RPMI7951 (cell line): Measurements from ENCODE around the gene DMD. TPM values are rescaled to one million over a fixed set of nuclear protein-coding genes. Genes with fewer than 3 reads are reported as not detected.
"Not testable (repeated sequence)": the region's sequence is repeated elsewhere in the genome, so short reads cannot be mapped to it uniquely, and the experiment has no call there.

Source experiments
- DNase-seq: peaks from one replicate; pipeline ENCODE4 v3.0.0-alpha.2; 2012; ENCODE audit warnings: low read depth
- total RNA-seq: library from RNA; depleted of rRNA; stranded (reverse); fragments of >200 nt; shearing (Covaris generic); gene quantifications from 2 replicates; pipeline ENCODE4 v1.2.3, GENCODE V29; 2014; rRNA removed

The DMD gene
- total RNA-seq, result 2.0 and 2.1 TPM in 2 replicates

DNA sequence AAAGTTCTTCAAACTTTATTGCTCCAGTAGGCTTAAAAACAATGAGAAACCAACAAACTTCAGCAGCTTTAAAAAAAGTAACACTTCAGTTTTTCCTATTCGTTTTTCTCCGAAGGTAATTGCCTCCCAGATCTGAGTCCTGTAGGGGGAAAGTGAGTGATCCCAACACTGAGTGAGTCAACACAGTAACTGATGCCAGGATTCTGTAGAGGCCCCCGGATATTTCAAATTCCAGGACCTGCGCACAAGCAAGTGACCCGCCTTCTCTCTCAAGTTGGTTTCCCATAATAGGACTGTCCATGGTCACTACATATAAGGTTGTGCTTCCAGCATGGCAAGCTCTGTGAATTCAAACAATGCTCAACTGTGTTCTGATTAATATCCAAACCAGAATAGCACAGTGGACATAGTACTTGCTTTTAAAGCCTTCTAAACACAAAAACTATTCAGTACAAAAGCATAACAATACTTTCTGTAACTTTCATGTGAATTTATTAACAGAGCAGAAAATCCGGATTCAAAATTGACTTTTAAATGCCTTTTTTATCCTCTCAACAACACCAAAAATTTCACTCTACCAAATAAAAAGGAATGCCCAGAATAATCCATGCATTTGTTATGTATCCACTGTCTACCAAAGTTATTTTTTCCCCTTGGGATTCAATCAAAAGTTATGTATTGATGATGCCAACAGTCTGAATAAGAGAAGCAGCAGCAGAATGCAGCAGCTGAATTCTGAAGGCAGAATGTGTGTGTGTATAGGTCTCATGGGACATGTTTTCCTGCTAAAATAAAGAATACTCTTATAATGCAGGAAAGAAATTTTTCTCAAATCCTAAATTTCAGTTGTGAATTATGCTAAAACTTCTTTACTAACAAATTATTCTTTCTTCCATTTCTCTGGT, at the start of gene DMD:
DMD (minus strand) TSS at position 194 of the 905 bp plus-strand sequence. CDS start 237 bp downstream, outside the sequence.
- DNase-seq, result peak; percentile 88

DNA sequence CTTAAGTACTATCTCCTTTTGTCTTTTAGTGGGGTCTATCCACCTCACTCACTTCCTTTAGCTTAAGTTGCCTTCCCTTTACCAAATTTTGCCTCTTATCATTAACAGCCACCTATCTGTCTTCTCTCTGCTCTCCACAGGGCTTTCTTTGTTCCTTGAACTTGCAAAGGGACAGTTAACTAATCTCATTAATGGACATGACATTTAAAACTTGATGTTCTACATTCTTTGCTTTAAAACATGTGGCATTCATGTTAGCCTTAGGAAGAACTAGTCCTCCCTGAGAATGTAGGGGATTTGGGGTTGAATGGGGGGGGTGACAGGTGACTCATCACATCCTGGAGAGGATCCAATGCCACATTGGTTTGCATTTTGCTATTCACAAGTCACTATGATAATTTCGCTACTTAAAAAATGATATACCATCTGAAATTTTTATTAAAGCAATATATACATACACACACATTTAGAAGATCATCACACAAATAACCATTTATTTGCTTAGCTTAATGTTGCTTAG, 41.0 kb upstream of the DMD start:
- peak; percentile 3 for DNase-seq

DNA sequence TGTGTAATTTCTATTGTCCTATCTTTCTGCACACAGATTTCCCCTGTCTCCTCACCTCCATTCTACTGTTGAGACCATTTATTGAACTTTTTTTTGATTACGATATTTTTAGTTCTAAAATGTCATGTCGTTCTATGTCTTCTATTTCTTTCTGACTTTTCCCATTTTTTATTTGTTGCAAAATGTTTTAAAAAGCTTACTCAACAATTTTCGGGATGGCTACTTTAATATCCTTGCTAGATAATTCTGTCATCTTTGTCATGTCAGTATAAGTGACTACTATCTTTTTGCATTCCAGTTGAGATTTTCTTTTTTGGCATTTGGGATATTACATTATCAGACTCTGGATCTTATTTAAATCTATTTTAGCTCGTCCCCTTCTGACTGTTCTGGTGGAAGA, 7.5 kb upstream of the DMD start:
- DNase-seq, result no peak

DNA sequence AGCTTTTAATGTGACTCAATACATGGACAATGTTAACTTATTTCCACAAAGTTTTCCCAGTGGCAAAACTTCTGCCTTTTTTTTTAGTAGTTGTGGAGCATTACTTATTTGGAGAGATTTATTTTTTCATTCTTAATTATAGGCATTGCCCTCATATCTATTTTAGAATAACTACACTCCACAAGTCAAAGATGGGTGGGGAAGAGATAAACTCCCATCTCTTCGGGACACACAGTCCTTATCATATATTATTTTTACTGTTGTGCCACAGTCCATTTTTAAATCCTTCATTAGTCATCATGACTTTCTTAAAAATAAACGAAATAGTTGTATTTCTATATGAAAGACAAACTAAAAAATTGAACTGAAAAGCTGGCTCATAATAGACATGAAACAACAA, 1.2 kb downstream of the DMD start:
- no peak for DNase-seq

DNA sequence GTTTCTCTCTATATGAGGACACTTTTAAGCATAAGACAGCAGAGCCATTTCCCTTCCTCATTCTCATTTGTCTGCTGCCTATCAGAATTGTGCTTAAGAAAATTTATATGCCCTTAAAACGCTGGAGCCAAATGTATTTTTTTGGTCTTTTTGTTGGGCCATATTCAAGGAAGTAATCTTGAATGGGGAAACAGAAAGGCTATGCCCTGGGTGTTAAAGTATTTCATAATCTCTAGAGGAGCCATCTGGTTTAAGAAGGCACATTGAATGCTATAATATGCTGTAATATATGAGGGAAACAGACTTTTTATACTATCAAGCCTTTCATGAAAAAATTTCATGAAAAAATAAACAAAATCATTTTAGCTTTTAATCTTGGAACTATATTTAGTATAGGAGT, 4.3 kb downstream of the DMD start:
- peak; percentile 28 for DNase-seq

DNA sequence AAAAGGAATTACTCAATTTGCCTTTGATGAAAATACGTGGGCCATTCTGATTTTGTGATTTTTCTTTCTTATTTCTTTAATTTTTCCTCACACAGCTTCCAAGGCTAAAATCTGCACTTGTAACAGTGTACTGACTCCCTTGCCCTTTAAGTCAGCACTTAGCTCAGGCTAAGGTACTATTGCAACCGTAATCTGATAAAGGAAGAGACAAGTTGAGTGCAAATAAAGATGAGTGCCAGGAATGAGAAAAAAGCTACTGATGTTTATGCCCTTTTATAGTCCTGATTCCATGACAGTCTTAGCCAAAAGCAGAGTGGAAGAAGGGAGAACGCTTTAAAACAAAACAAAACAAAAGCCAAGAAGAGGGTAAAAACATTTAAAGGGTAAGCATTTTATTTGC, 6.0 kb downstream of the DMD start:
- peak; percentile 41 for DNase-seq

DNA sequence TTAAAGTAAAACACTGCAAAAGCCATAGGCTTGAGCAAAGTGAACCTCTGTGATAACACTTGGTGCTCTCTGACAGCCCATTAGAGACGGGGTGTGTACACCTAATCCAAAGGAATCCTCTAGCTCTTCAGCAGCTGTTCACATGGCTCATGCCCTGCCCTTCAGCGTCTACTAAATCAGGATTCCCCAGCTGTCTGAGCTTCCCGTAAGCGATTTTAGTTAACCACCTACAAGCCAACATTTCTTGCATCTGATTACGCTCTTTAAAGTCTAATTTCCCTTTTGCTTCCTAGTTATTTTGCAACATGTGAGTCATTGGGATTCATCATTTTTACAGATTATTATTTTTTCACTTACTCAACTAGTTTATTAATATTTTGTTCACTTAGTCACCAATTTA, 6.5 kb downstream of the DMD start:
- peak; percentile 60 for DNase-seq

DNA sequence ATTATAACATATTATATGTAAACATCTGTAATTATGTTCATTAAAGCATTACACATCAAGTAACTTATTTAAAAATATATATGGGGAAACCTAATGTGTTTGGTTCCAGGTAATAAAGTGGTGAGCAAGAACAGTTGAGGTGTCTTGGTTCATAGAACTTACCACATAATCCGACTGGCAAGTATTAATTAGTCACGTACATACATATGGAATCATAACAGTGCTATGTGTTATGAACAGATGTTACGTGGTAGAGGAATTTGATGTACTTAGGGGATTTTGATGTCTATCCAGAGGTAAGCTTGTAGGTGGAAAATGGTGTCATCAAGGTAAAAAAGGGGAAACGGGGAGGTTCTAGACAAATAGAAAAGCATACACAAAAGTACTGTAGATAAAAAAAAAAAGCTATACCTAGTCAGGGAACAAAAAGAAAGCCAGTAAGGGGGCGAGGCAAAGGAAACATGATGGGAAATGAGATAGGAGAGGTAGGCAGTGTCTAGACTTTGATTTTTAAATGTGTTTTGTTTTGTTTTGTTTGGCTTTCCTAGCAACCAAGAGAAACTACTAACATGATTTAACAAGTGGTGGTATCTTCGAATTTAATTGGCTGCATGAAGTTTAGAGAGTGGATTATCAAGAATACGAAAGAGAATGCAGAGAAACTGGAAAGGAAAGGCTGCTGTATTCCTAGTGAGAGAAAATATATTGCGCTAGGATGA, 12.6 kb downstream of the DMD start:
- no peak for DNase-seq

DNA sequence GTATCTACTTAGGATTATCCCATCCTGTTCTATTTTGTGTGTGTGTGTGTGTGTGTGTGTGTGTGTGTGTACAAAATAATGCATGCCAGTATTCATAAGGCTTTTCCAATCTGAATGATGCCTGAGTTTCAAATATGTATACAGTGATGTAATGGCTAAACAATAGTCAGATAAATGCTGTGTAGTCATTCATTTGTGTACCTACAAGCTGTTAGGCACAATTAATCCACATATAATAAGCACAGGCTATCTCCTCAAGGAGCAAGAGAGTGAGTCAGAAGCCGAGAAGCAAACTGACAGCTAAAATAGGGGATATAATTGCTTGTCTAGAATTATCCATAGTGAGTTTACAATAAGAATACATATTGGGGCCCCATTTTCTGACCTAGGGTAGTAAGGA, 15.7 kb downstream of the DMD start:
- no peak for DNase-seq

DNA sequence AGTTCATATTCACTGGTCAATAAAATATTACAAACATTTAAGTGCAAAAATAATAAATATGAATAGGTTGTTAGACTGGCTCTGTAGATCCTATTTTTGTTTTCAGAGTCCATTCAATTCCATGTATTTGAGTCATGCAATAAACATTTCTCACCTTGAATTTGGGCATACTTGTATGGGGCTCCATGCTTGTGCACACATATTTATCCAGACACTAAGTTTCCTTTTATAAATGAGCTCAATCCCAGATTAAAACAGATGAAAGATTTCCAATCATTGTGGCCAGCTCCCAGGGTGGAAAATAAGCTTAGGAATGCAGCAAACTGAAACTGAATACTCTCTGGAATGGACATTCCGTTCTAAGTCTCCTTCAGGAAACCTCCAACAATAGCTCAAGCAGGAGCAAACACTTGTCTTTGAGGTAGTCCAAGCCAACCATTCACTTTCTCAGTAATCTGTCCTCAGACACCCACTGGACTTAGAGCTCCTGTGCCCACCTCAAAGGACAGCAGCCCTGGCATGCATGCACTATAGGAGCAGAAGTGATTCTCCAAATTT, 16.4 kb downstream of the DMD start:
- DNase-seq, result no peak

DNA sequence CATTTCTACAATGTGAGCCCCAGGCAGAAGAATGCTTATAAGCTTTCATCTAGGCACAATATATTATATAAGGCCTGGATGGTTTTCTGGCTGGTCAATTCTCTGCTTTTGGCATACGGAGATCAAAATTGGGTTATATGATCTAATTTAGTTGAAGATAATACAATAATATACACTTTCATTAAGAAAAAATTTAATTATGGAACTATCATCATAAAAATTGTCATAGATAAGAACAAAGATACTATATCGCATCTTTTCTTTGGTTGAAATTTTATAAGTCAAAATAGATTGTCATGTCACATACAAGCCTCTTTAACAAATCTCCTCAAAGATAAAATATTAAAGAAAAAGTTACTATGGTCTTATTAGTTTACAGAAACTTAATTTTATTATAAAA, 17.1 kb downstream of the DMD start:
- no peak for DNase-seq

DNA sequence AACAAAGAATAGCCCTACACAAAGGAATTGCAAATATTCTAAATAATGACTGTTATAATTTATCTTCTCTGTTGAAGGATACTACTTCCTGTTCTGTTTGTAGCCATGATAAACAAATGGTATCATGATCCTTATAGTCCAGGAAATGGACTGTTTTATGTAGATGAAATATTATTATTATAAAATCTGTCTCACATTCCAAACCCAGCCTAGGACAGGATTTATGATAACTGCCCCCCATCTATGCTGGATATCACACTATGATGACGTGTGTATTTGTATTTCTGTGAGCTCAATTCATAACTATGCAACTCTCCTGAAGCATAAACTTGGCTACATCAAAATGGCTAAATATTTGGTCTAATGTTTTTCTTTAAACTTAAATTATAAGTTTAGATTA, 21.3 kb downstream of the DMD start:
- no peak for DNase-seq

DNA sequence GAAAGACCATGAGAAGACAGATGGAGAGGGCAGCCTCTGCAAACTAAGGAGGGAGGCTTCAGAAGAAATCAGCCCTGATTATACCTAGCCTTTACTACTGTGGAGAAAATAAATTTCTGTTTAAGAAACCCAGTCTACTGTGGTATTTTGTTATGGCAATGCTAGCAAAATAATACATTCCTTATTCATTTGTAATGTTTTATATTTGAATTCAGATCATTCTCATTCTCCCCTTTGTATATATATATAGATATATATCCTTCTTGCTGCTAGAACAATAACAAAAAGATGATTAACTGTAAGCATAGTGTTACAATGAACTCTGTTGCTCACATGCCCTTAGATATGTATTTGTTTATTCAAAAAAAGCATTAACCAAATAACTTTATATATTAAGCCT, 22.5 kb downstream of the DMD start:
- no peak for DNase-seq

DNA sequence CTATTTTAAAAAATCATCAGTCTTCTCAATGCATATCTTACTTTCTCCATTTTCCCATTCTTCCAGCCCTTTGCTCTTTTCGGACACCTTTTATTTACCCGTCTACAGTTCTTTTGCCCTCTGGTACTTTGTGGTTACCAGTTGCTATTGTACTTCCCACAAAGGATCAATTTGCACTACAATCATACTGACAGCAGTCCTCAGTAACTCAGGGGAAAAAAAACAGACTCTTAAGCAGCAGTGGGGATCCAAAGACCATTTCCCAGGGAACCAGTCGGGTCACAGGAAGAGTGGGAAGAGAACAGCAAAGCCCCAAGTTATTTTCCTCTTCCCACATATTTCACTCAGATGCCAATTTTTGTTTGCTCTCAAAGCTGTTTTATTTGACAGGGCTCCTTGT, 23.1 kb downstream of the DMD start:
- DNase-seq, result no peak

DNA sequence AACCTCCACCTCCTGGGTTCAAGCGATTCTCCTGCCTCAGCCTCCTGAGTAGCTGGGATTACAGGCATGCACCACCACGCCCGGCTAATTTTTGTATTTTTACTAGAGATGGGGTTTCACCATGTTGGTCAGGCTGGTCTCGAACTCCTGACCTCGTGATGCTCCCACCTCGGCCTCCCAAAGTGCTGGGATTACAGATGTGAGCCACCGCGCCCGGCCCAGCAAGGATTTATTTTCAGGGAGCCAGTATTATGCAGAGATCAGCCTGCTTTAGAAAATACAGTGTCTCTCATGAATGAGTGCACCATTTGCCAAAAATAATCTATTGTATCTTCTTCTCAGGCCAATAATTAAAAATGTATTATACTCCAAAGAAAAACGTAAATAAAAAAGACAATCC, 26.5 kb downstream of the DMD start:
- not testable (repeated sequence) for DNase-seq

DNA sequence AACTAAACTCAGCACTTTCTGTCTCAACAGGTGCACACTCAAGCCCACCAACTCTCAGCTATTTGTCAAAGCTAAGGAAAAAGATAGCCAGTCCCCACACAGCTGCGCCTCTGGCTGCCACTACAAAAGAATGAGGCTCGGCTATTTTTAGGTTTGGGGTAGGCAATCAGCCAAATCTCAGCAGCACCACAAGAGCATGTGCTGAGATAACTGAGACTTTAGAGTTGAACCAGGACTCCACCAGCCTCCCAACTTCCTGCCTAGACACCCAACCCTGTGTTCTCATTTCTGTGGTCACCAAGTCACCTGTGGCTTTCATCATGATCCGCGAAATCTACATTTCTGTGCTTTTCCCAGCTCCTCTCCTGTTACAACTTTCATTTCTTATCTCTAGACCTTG, 28.0 kb downstream of the DMD start:
- peak; percentile 54 for DNase-seq

DNA sequence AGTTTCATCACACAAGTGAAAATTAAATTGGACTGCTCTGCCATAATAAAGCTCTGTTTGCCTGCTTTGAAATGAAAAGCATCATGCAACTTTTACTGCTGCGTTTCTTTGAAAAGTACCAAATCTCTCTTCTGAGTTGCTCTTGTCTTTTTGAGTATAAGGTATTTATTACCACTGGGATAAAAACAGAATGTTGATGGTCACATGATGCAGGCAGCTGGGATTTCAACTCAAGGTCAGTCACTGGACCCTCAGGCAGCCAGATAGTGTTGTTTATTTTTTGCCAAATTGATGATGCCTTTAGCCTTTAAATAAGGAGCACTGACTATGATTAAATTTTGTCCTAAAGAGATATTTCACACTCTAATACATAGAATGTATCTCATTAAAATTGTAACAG, 32.7 kb downstream of the DMD start:
- DNase-seq, result no peak

DNA sequence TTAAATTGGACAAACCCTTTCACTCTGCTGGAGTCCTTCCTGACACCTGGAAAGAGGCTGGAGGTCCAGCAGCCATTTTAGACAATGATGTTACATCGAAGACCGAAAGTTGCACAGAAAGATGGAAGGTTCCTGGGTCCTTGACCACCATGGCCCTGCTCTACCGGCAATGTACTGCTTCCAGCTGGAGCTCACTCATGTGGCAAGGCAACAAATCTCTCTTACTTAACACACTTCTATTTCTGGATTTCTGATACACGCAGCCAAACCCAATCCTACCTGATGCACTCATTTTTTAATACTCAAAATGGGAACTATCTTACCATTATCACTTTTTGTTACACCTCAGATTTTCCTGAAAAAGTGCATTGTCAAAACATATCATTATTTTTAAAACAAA, 33.1 kb downstream of the DMD start:
- DNase-seq, result no peak

DNA sequence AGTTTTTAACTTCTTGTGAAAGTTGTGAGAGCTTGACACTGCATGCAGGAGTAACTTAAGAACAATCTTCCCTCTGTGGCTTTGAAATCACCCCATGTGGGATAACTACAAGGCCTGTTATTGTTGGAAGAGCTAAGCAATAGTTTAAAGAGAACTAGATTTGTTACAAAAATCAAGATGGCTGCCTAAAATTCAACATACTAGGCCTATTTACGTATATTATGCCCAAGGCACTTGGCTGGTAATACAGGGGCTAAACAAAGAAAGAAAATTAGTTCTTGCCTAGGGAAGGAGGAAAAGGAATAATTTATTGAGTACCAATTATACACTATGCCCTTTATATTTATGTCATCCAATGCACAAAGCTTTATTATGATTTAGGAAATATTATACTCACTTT, 36.1 kb downstream of the DMD start:
- DNase-seq, result no peak

DNA sequence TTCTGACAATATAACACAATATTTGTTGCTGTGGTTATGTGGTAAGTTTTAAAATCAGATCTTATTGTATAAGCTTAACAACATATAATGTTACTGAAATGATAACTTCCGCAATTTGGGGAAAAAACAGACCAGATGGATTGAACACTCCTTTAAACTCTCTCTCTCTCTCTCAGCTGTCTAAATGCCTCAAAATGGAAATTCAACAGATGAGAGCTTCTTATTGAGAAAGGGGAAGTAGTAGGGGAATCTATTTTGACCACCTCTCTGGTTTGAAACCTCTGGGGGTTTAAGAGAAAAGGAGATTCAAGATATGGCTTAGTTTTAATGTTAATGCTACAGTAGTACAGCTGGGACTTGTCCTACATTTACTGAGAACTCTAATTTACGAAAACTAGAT, 40.3 kb downstream of the DMD start:
- no peak for DNase-seq

DNA sequence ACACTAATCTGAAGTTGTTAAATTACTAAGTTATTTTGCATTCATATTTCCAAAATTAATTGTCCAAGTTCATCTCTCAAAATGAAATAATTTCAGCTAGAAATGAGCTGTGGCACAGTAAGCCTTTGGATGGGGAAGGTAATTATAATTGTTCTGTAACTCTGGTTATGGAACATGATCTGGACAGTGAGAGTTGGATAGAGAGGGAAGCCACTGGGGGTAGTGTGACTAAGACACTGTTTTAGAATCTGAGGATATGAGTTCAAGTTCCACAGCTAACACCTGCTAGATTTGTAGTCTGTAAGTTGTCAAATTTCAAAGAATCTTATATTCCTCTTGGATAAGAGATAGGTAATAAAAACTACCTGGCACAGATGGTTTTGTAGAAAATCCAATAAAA, 49.5 kb downstream of the DMD start:
- no peak for DNase-seq

DNA sequence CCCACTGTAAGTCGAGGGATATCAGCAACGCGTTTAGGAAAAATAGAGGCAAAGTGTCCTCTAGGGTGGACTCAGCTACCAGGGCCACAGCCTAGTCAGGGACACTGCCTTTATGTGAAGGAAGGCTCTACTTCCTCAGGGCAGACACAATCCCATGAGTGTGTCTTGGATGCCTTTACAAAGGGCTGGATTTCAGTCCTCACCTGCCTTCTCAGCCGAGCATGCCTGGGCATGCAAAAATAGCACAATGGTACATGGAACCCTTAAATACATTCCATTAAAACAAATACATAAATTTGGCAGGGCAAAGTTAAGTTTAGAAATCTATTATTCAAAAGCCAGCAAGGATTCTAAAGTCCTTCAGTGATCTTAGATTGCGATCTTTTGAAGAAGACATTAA, 51.1 kb downstream of the DMD start:
- DNase-seq, result no peak
